Activated T-cell treated with anti-CD3 and anti-CD28 coated beads, Interleukin-2, amount 50 U/mL, for 72 hours (primary cell): ENCODE measurements around the gene ZDHHC4. TPM values are rescaled to one million over a fixed set of nuclear protein-coding genes. Genes with fewer than 3 reads are reported as not detected.
"Not testable (repeated sequence)": the region's sequence is repeated elsewhere in the genome, so short reads cannot be mapped to it uniquely, and the experiment has no call there.

ENCODE experiments used
- ATAC-seq, 2 donors: fragments of 150-1000 bp; cut with Tn5 transposase; replicated peaks in 1 of 2; 2 replicates each; pipeline ENCODE4 v1.10.0; 2021; ENCODE audit warnings: moderate library complexity in 2 of 2, mild to moderate bottlenecking in 1 of 2
- DNase-seq, 2 donors: peaks; one replicate each; pipeline ENCODE4 v3.0.0; 2021 to 2022; ENCODE audit warnings: mixed read lengths in 1 of 2
- H3K27ac Mint-ChIP-seq: one replicate; pipeline ENCODE4 v1.8.0; 2022; ENCODE audit warnings: mild to moderate bottlenecking, moderate library complexity, mixed read lengths
- H3K27me3 Mint-ChIP-seq: one replicate; pipeline ENCODE4 v1.8.0; 2022; ENCODE audit warnings: low read depth, mixed read lengths
- H3K36me3 Mint-ChIP-seq, 2 donors: one replicate each; pipeline ENCODE4 v1.8.0; 2022; ENCODE audit warnings: mixed read lengths in 2 of 2, mild to moderate bottlenecking in 1 of 2; ENCODE audit not compliant: insufficient read depth in 2 of 2
- H3K4me1 Mint-ChIP-seq: one replicate; pipeline ENCODE4 v1.8.0; 2022; ENCODE audit warnings: low read depth, mixed read lengths
- H3K4me3 Mint-ChIP-seq, 2 donors: one replicate each; pipeline ENCODE4 v1.8.0; 2022; ENCODE audit warnings: mild to moderate bottlenecking in 2 of 2, mixed read lengths in 2 of 2, moderate library complexity in 2 of 2
- H3K9me3 Mint-ChIP-seq, 2 donors: one replicate each; pipeline ENCODE4 v1.8.0; 2022; ENCODE audit warnings: mixed read lengths in 2 of 2
- total RNA-seq, 2 donors: library from RNA; stranded (reverse); gene quantifications; one replicate each; pipeline ENCODE4 v1.2.3, GENCODE V29; 2022

Gene ZDHHC4
- total RNA-seq, 2 donors from 2014 or later: 48.5 to 48.9 TPM

- Mint-ChIP-seq H3K4me3 (peak overlapping the region; percentile 10 to 34), H3K4me1 (peaks cover 40% of the 10 kb centered on the region)
Measured at GRCh38 chr7:6621195-6622133, 44.2 kb downstream of the ZDHHC4 start.

GRCh38 chr7:6622134-6622710 lies 45.0 kb downstream of the ZDHHC4 start:
- peaks cover 0 to 2% of the 10 kb centered on the region in 2 donors for H3K36me3 Mint-ChIP-seq

More at GRCh38 chr7:6621195-6622133, 44.2 kb downstream of the ZDHHC4 start:
- DNase-seq (no peak), ATAC-seq (no peak)
- Mint-ChIP-seq H3K9me3 (no peaks in the 10 kb centered on the region), H3K36me3 (peaks cover 0 to 2% of the 10 kb centered on the region in 2 donors), H3K27ac (no peak overlapping the region), H3K27me3 (no peaks in the 10 kb centered on the region)

GRCh38 chr7:6623589-6624245 lies 46.5 kb downstream of the ZDHHC4 start:
- DNase-seq (no peak), ATAC-seq (peak; percentile 56 to 59)
- Mint-ChIP-seq H3K4me1 (peaks cover 40% of the 10 kb centered on the region), H3K27me3 (no peaks in the 10 kb centered on the region), H3K9me3 (no peaks in the 10 kb centered on the region), H3K36me3 (peaks cover 0 to 2% of the 10 kb centered on the region in 2 donors), H3K4me3 (peak overlapping the region; percentile 46 to 64), H3K27ac (peak overlapping the region; percentile 89)

More at GRCh38 chr7:6622134-6622710, 45.0 kb downstream of the ZDHHC4 start:
- ATAC-seq (no peak), DNase-seq (no peak)
- Mint-ChIP-seq H3K27me3 (no peaks in the 10 kb centered on the region), H3K27ac (no peak overlapping the region), H3K4me1 (peaks cover 40% of the 10 kb centered on the region), H3K4me3 (no peak overlapping the region), H3K9me3 (no peaks in the 10 kb centered on the region)

- peak overlapping the region; percentile 46 to 64 for H3K4me3 Mint-ChIP-seq
- H3K4me1 Mint-ChIP-seq: peaks cover 34% of the 10 kb centered on the region
- peak overlapping the region; percentile 89 for H3K27ac Mint-ChIP-seq
- no peak for DNase-seq
- peaks cover 0 to 2% of the 10 kb centered on the region in 2 donors for H3K36me3 Mint-ChIP-seq
- no peaks in the 10 kb centered on the region for H3K27me3 Mint-ChIP-seq
- ATAC-seq: no peak
- H3K9me3 Mint-ChIP-seq: no peaks in the 10 kb centered on the region
Measured at GRCh38 chr7:6624246-6624611, 47.0 kb downstream of the ZDHHC4 start.

- no peaks in the 10 kb centered on the region for H3K9me3 Mint-ChIP-seq
- no peaks in the 10 kb centered on the region for H3K27me3 Mint-ChIP-seq
- no peak for DNase-seq
- no peak for ATAC-seq
- H3K27ac Mint-ChIP-seq: no peak overlapping the region
- peaks cover 20% of the 10 kb centered on the region for H3K4me1 Mint-ChIP-seq
- H3K4me3 Mint-ChIP-seq: no peak overlapping the region
- H3K36me3 Mint-ChIP-seq: no peaks in the 10 kb centered on the region
Measured at GRCh38 chr7:6628045-6628444, 50.8 kb downstream of the ZDHHC4 start.

- Mint-ChIP-seq H3K9me3 (no peaks in the 10 kb centered on the region), H3K4me3 (no peak overlapping the region), H3K36me3 (peaks cover 2 to 4% of the 10 kb centered on the region in 2 donors), H3K27ac (no peak overlapping the region), H3K4me1 (peaks cover 9% of the 10 kb centered on the region), H3K27me3 (no peaks in the 10 kb centered on the region)
- DNase-seq (no peak), ATAC-seq (no peak)
Measured at GRCh38 chr7:6630007-6630849, 53.0 kb downstream of the ZDHHC4 start.

- DNase-seq (no peak), ATAC-seq (peak; percentile 60 to 63)
- H3K36me3 Mint-ChIP-seq: peaks cover 2 to 9% of the 10 kb centered on the region in 2 donors
- H3K4me3 Mint-ChIP-seq: no peak overlapping the region
- no peaks in the 10 kb centered on the region for H3K9me3 Mint-ChIP-seq
- no peak overlapping the region for H3K27ac Mint-ChIP-seq
- H3K4me1 Mint-ChIP-seq: peaks cover 9% of the 10 kb centered on the region
- no peaks in the 10 kb centered on the region for H3K27me3 Mint-ChIP-seq
Measured at GRCh38 chr7:6631605-6632004, 54.4 kb downstream of the ZDHHC4 start.

GRCh38 chr7:6634021-6634420 lies 56.8 kb downstream of the ZDHHC4 start:
- Mint-ChIP-seq H3K9me3 (no peaks in the 10 kb centered on the region), H3K36me3 (peaks cover 2 to 9% of the 10 kb centered on the region in 2 donors), H3K27ac (no peak overlapping the region), H3K27me3 (no peaks in the 10 kb centered on the region), H3K4me3 (no peak overlapping the region), H3K4me1 (peaks cover 22% of the 10 kb centered on the region)
- no peak for ATAC-seq
- DNase-seq: no peak

GRCh38 chr7:6634971-6635370 lies 57.7 kb downstream of the ZDHHC4 start:
- H3K4me3 Mint-ChIP-seq, H3K27ac Mint-ChIP-seq, DNase-seq, ATAC-seq, H3K27me3 Mint-ChIP-seq, H3K9me3 Mint-ChIP-seq: not testable (repeated sequence)
- Mint-ChIP-seq H3K4me1 (peaks cover 31% of the 10 kb centered on the region), H3K36me3 (peaks cover 4 to 16% of the 10 kb centered on the region in 2 donors)

- ATAC-seq (peak; percentile 78 to 80), DNase-seq (peak; percentile 72 to 84)
- H3K27me3 Mint-ChIP-seq: no peaks in the 10 kb centered on the region
- peaks cover 28% of the 10 kb centered on the region for H3K4me1 Mint-ChIP-seq
- H3K9me3 Mint-ChIP-seq: peaks cover 0 to 2% of the 10 kb centered on the region in 2 donors
- H3K36me3 Mint-ChIP-seq: peaks cover 9 to 21% of the 10 kb centered on the region in 2 donors
- peak within 1 kb of the TSS; percentile 78 for H3K27ac Mint-ChIP-seq
- H3K4me3 Mint-ChIP-seq: peak within 1 kb of the TSS; percentile 91 to 93
Measured at GRCh38 chr7:6636741-6637543, 59.7 kb downstream of the ZDHHC4 start, which contains the start of gene ZNF316. TSS of gene ZNF316 (plus strand) at chr7:6637318. CDS start at chr7:6642410, 5,092 bp downstream.

- Mint-ChIP-seq H3K9me3 (peaks cover 0 to 2% of the 10 kb centered on the region in 2 donors), H3K27me3 (no peaks in the 10 kb centered on the region), H3K4me3 (peak overlapping the region; percentile 91 to 93), H3K4me1 (peaks cover 26% of the 10 kb centered on the region), H3K27ac (peak overlapping the region; percentile 65), H3K36me3 (peaks cover 9 to 21% of the 10 kb centered on the region in 2 donors)
- peak; percentile 87 for ATAC-seq
- DNase-seq: peak; percentile 78 to 81
Measured at GRCh38 chr7:6637544-6638229, 60.4 kb downstream of the ZDHHC4 start.
